GM12865 (cell line): ENCODE measurements around the gene COA1.
A peak's percentile ranks its signal among the peaks of the same experiment; 100 is the strongest.

Experiments
- DNase-seq: peaks from one replicate; pipeline ENCODE4 v3.0.0; 2010; ENCODE audit warnings: low read depth
- H3K4me3 ChIP-seq: 2 replicates; pipeline ENCODE4 v1.5.1; 2011; ENCODE audit warnings: mild to moderate bottlenecking, low read depth, low read length, control low read depth
- TF ChIP-seq, protein P1 (sequence below): IDR thresholded peaks from 2 replicates; pipeline ENCODE4 v1.5.1; 2011; ENCODE audit warnings: low read length, control low read depth, low read depth, inconsistent platforms; ENCODE audit not compliant: insufficient read depth; ENCODE audit errors: missing control alignments

Gene COA1

DNA sequence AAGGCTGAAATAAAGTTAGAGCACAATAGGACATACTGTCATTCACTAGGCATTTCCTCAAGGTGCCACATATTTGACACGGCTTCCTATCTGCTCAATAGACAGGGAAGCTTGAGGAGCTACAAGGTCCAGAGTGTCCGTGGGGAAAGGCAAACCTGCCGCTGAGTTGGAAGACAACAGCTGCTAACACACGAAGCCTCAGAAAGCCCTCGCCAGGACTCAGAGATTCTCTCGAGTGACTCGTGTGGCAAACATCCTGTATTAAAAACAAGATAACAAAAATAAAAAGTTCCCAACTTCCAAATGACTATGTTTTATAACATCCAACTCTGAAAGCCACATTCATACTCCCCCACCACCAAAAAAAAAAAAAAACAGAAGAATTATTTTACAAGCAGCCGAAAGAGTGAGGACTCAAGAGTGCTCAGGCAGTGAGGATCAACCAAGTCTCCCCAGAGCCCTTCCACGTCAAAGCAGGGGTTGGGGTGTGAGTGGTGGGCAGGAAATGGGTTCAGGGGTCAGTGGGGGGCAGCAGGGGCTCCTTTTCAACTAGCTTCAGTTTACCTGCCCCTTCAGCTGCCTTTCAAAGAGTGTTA is 78.8 kb downstream of the COA1 start:
- peak overlapping the region; percentile 55 for H3K4me3 ChIP-seq

DNA sequence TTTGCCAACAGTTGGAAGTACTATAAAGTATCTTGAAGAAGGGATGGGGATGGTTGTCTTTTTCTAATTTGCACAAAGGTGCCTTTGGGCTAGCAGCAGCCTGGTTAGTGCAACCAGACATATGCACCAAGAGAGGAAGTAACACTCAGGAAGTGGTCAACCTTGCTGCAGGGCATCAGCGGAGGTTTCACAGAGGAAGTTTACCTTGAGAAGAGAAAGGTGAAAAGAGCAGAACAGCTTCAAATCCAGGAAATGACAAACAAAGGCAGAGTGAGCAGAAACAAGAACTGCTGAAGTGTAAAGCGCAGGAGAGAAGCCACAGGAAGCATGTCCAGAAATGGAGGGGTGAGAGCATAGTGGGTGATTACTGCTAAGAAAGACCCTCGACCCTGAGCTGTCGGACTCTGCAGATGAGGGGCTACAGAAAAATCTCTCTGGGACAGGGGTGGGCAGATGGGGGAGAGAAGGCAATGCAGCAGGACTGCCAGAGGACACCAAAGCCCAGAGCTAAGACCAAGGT is 79.5 kb downstream of the COA1 start:
- peak overlapping the region; percentile 55 for H3K4me3 ChIP-seq
- peak; percentile 96 for DNase-seq
- TF ChIP-seq, protein P1, sequence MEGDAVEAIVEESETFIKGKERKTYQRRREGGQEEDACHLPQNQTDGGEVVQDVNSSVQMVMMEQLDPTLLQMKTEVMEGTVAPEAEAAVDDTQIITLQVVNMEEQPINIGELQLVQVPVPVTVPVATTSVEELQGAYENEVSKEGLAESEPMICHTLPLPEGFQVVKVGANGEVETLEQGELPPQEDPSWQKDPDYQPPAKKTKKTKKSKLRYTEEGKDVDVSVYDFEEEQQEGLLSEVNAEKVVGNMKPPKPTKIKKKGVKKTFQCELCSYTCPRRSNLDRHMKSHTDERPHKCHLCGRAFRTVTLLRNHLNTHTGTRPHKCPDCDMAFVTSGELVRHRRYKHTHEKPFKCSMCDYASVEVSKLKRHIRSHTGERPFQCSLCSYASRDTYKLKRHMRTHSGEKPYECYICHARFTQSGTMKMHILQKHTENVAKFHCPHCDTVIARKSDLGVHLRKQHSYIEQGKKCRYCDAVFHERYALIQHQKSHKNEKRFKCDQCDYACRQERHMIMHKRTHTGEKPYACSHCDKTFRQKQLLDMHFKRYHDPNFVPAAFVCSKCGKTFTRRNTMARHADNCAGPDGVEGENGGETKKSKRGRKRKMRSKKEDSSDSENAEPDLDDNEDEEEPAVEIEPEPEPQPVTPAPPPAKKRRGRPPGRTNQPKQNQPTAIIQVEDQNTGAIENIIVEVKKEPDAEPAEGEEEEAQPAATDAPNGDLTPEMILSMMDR, result no peak

More for the DNA sequence above, 78.8 kb downstream of the COA1 start:
- DNase-seq, result peak; percentile 58
- TF ChIP-seq, protein P1, result no peak

DNA sequence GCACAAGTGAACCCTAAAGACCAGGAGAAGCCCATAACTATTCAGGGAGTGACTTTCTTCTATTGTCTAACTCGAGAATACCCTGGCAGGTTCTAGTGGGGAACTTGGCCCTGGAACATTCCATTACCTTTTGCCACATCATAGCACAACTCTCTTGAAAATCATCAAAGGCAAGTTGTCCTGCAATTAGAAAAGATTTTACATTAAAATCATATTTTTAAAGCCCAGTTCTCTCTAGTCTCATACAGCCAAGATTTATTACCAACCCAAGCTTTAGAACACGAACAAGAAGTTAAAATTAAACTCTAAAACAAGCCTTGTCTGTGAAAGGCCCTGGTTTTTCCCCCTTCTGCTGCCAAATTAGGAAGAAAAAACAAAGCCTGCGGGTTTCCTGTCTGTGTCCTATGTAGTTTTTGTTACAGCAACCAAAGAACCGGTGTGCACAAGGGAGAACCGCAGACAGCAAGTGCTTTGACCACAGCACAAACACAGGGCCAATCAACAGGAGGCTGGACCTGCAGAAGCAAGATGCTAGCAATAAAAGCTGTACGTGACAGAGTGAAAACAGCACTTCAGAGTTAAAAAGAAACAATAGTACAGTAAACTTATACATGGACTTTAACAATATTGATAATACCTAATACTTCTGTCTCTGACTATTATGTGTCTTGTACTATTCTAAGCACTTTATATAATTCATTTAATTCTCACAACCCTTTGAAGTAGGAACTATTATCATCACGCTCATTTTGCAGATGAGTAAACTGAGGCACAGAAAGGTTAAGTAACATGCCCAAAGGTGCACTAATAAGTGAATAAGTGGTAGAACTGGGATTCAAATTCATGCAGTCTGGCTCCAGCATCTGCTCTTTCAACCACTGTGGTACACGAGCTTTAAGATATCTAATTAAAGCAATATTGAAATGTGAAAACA is 80.6 kb downstream of the COA1 start:
- TF ChIP-seq, protein P1, result no peak
- peak overlapping the region; percentile 38 for H3K4me3 ChIP-seq
- DNase-seq, result peak; percentile 97

DNA sequence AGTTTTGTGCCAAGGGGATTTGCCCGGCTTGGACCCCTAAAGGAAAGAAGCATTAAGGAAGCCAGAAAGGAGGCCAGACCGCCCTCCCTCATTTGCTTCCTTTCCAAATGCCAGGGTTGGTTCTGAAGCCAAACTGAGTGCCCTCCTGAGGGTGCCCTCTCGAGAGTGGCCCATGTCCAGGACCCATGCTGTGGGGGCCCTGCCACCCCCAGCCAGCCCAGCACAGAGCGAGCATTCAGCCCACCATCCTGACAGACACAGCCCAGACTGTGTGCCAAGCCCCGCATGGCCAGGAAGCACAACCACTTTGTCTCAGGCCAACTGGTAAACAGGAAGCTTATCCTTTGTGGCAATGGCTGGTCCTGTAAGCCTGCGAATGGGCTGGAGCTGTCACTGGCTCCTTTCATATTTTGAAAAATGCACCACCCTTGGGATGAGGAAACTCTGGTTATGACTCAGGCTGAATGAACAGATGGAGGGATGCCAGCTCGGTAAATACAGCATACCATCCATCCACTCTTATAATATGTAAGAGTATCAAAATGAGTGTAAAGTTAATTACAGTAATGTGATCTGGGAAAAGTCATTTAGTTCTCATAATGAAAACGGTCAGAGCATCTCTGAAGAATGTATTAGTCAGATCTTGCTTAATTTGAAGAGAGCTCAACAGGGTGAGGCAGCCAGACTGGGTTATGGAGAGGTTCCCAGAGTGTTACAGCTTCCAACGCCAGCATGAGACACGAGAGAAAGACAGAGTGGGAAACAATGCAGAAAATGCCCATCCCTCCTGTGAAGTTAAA is 81.5 kb downstream of the COA1 start:
- DNase-seq, result peak; percentile 82
- peak overlapping the region; percentile 38 for H3K4me3 ChIP-seq
- TF ChIP-seq, protein P1, result no peak

GRCh38 chr7:43647339-43647672 is 82.0 kb downstream of the COA1 start:
- DNase-seq, result no peak
- H3K4me3 ChIP-seq, result peak overlapping the region; percentile 38
- TF ChIP-seq, protein P1, result no peak

DNA sequence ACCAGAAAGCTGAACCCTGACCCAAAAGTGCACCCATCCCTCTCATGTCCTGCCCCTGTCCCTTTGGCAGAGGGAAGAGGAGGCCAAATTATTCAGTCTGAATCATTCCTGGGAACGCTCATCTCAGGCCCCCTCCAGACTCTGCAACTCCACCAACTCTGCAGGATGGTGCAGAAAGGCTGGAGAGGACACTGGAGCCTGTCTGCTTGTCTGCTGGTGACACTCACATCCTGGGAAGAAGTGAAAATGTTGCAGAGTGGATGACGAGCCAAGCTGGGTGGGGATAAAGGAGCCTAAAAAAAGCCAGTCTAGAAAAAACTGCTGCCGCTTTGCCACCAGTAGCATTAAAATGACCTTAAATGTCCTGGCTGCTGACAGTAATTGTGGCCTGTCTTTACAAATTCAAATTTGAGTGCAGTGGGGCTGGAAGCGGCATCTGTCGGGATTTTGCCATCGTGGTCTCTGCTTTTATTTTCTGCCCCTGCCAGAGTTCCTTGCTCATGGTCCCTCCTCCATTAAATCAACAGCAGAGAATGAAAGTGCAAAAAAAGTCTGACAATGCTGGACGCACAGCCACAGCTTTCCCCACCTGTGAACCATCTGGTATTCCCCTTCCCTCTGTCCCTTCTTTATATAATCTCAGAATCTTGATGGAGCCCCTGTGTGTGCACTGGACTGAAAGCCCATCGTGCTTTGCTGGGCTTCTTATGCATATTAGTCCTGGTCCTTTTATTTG is 82.6 kb downstream of the COA1 start:
- H3K4me3 ChIP-seq, result peak overlapping the region; percentile 38
- TF ChIP-seq, protein P1, result no peak
- peak; percentile 52 for DNase-seq
